BLaER1 (cell line): Measurements from ENCODE around the gene COL23A1.
A peak's percentile ranks its signal among the peaks of the same experiment; 100 is the strongest.
"Not testable (repeated sequence)": the region's sequence is repeated elsewhere in the genome, so short reads cannot be mapped to it uniquely, and the experiment has no call there.

Experiments
- H3K27ac ChIP-seq: shearing (Covaris generic); formaldehyde crosslinking; 2 replicates; pipeline ENCODE4 v1.8.1; 2022
- H3K27me3 ChIP-seq: shearing (Covaris generic); formaldehyde crosslinking; 2 replicates; pipeline ENCODE4 v1.8.1; 2022
- H3K36me3 ChIP-seq: shearing (Covaris generic); formaldehyde crosslinking; 2 replicates; pipeline ENCODE4 v1.8.1; 2022
- H3K4me1 ChIP-seq: shearing (Covaris generic); formaldehyde crosslinking; 2 replicates; pipeline ENCODE4 v1.8.1; 2022
- H3K4me2 ChIP-seq: shearing (Covaris generic); formaldehyde crosslinking; 2 replicates; pipeline ENCODE4 v1.8.1; 2022
- H3K4me3 ChIP-seq: shearing (Covaris generic); formaldehyde crosslinking; 2 replicates; pipeline ENCODE4 v1.8.1; 2022
- H3K9ac ChIP-seq: shearing (Covaris generic); formaldehyde crosslinking; 2 replicates; pipeline ENCODE4 v1.8.1; 2022
- H3K9me3 ChIP-seq: shearing (Covaris generic); formaldehyde crosslinking; 2 replicates; pipeline ENCODE4 v1.8.1; 2022
- H4K20me1 ChIP-seq: shearing (Covaris generic); formaldehyde crosslinking; 2 replicates; pipeline ENCODE4 v1.8.1; 2022
- Cebpa-rat ChIP-seq: shearing (Covaris generic); IDR thresholded peaks from 2 replicates; pipeline ENCODE4 v1.8.1; 2022

The COL23A1 gene

DNA sequence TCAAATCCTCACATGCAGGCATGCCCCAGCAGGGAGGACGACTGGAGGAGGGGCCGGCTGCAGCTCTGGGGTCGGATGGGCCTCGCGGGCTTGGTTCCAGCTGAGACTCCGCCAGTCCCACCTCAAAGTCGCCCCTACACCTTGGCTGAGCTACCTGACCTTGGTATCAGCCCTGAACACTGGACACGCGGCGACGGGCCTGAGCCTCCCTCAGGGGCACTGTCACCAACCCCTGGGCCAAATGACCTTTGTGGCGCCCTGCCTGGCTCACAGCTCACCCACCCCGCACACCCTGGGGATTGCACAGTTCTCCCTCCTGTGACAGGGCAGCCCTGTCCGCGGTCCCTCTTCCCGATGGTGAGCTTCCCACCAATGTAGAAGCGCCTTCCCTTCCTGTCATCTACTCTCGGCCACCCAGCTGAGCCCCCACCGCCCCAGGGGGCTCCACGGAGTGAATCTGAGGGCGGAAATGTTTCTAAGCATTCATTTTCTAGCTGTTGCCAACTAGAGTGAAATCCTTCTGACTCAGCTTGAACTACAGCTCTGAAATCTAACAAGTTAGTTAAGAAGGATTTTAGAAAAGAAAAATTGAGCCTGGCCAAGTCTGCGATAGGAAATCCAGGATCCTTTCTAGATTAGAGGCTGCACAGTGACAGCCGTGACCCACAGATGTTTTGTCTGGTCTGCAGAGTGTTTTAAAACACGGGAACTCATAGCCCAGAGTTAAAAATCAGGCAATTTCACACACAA, 218.7 kb downstream of the COL23A1 start:
- H3K4me2 ChIP-seq, result peak overlapping the region; percentile 51
- H3K9ac ChIP-seq, result no peak overlapping the region; the same call in 1 of the 2 replicates
- H3K9me3 ChIP-seq, result peaks cover 21% of the 10 kb centered on the region

DNA sequence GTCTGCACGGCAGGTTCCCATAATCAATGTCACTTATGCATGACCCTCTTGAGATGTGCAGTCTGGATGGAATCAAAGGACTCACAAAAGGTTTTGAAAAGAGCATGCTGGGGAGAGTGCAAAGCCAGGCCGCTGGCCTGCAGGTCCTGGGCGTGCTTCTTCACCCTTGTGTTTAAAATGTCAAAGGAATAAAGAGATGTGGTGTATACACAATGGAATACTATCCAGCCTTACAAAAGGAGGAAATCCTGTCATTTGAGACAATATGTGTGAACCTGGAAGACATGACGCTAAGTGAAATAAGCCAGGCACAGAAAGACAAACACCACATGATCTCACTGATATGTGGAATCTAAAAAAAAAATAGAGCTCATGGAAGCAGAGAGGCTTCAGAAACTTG, 220.1 kb downstream of the COL23A1 start:
- no peak for TF ChIP-seq Cebpa-rat
- no peak overlapping the region for H3K4me3 ChIP-seq
- H4K20me1 ChIP-seq, result no peaks in the 10 kb centered on the region
- peaks cover 21% of the 10 kb centered on the region for H3K9me3 ChIP-seq
- H3K9ac ChIP-seq, result no peak overlapping the region
- H3K27ac ChIP-seq, result no peak overlapping the region
- no peaks in the 10 kb centered on the region for H3K27me3 ChIP-seq
- H3K4me1 ChIP-seq, result peaks cover 57% of the 10 kb centered on the region
- H3K36me3 ChIP-seq, result no peaks in the 10 kb centered on the region
- no peak overlapping the region for H3K4me2 ChIP-seq

More for the DNA sequence above, 218.7 kb downstream of the COL23A1 start:
- Histone ChIP-seq H4K20me1 (no peaks in the 10 kb centered on the region), H3K4me3 (no peak overlapping the region), H3K27ac (no peak overlapping the region), H3K36me3 (no peaks in the 10 kb centered on the region), H3K27me3 (no peaks in the 10 kb centered on the region), H3K4me1 (peaks cover 56% of the 10 kb centered on the region)
- TF ChIP-seq Cebpa-rat, result no peak

DNA sequence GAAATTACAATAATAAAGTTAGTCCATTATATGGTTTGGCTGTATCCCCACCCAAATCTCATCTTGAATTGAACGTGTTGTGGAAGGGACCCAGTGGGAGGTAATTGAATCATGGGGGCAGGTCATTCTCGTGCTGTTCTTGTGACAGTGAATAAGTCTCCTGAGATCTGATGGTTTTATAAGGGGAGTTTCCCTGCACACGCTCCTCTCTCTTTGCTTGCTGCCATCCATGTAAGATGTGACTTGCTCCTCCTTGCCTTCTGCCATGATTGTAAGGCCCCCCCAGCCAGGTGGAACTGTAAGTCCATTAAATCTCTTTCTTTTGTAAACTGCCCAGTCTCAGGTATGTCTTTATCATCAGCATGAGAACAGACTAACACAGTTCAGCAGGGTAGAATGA, 220.7 kb downstream of the COL23A1 start:
- not testable (repeated sequence) for H3K4me3 ChIP-seq, H4K20me1 ChIP-seq, H3K27me3 ChIP-seq, H3K36me3 ChIP-seq, H3K9ac ChIP-seq, H3K4me2 ChIP-seq, H3K27ac ChIP-seq
- Histone ChIP-seq H3K9me3 (peaks cover 21% of the 10 kb centered on the region), H3K4me1 (peaks cover 64% of the 10 kb centered on the region)

DNA sequence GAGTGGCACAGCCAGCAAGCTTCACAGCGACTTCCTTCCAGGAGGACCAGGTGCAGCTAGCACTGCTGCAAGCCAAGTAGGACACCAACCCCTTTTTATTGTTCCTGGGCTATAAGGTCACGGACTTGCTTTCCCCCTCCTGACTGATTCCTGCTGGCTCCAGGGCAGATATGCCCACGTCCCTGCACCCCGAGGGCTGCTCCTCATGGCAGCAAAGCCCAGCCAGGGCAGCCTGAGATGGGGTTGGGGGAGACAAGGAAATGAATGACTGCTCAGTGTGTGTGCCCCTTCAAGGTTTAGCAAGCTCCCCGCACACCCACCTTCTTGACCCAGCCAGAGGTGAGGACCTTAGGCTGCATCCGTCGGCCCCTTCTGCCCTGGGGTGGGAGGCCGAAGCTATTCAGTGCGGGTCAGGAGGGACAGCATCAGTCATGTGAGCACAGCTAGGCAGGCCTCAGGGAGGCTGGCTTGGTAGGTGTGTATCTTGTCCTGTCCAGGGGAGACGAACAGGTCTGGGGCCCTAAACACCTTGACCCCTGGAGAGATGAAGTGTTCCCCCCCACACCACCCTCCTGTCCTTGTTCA, 221.4 kb downstream of the COL23A1 start:
- peaks cover 70% of the 10 kb centered on the region for H3K4me1 ChIP-seq
- no peak overlapping the region; the same call in 1 of the 2 replicates for H3K27ac ChIP-seq
- H3K9me3 ChIP-seq, result peaks cover 21% of the 10 kb centered on the region

DNA sequence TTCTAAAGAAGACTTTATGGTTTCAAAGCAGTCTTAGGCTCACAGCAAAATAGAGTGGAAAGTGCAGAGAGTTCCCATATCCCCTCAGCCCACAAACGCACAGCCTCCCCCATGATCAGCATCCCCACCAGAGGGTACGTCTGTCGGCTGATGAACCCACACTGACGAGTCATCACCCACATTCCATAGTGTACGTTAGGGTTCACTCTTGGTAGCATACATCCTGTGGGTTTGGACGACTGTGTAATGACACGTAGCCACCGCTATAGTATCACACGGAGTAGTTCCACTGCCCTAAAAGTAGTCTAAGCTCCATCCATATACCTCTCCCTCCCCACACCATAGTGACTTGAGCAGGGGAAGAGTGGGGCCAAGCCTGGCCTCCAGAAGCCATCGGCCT, 221.9 kb downstream of the COL23A1 start:
- no peak overlapping the region for H3K27ac ChIP-seq
- H3K9me3 ChIP-seq, result peaks cover 21% of the 10 kb centered on the region
- TF ChIP-seq Cebpa-rat, result no peak
- H4K20me1 ChIP-seq, result no peaks in the 10 kb centered on the region
- no peaks in the 10 kb centered on the region for H3K36me3 ChIP-seq
- H3K9ac ChIP-seq, result no peak overlapping the region
- H3K4me2 ChIP-seq, result peak overlapping the region; percentile 80
- no peaks in the 10 kb centered on the region for H3K27me3 ChIP-seq
- H3K4me1 ChIP-seq, result peaks cover 75% of the 10 kb centered on the region
- H3K4me3 ChIP-seq, result no peak overlapping the region

More for the DNA sequence above, 221.4 kb downstream of the COL23A1 start:
- TF ChIP-seq Cebpa-rat, result no peak
- no peak overlapping the region for H3K4me3 ChIP-seq
- peak overlapping the region; percentile 80; the same call in 1 of the 2 replicates for H3K4me2 ChIP-seq
- no peaks in the 10 kb centered on the region for H4K20me1 ChIP-seq
- no peaks in the 10 kb centered on the region for H3K27me3 ChIP-seq
- H3K36me3 ChIP-seq, result no peaks in the 10 kb centered on the region
- no peak overlapping the region for H3K9ac ChIP-seq

DNA sequence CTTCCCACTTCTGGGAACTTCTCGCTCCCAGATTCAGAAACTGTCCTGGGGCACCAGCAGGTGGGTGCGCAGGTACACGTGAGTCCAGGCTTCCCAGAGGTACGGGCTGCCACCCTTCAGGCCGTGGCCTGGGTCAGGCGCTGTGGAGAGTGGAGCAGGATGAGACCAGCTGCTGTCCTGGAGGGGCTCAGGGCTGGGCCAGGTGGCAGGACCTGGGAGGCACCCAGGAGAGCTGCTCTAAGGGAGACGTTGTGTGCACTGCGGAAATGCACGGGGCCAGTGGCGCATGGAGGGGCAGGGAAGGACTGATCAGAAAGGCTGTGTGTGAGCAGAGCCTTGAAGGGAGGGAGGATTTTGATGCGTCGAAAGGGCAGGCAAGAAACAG, 222.5 kb downstream of the COL23A1 start:
- H3K4me2 ChIP-seq, result peak overlapping the region; percentile 80
- peaks cover 79% of the 10 kb centered on the region for H3K4me1 ChIP-seq
- H3K4me3 ChIP-seq, result no peak overlapping the region
- TF ChIP-seq Cebpa-rat, result no peak
- peak overlapping the region; percentile 32; the same call in 1 of the 2 replicates for H3K27ac ChIP-seq
- H4K20me1 ChIP-seq, result no peaks in the 10 kb centered on the region
- H3K27me3 ChIP-seq, result no peaks in the 10 kb centered on the region
- no peaks in the 10 kb centered on the region for H3K36me3 ChIP-seq
- H3K9ac ChIP-seq, result peak overlapping the region; percentile 41; the same call in 1 of the 2 replicates
- H3K9me3 ChIP-seq, result peaks cover 21% of the 10 kb centered on the region

DNA sequence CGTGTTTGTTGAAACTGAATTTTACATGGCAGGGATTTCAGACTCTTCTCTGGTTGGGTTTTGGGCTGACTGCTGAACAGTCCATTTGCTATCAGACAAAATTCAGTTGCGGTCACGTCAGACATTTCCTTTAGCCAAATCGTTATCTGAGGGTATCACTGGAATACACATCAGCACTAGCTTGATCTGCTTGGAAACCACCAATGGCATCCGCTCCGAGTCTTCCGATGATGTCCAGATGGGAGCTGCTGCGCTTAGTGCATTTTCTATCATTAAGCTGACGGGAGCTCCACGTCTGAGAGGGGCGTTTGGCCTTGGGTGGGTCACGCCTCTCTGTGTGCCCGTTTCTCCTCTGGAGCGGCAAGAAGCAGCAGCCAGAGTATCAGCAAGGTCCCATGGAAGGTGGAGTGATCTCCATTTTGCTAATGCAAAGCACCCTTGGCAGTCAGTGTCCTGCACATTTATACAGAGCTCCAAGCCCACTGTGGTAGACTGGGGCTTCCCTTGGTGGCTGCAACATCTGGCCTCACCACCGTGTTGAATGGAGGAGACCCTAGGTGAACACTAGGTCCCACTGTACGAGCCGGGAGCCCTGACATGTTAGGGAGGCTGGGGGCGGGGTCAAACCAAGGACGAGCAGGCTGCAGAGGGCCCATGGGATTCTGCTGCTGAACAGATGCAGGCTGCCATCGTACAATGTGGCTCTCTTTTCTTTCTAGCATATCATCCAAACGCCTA, 223.0 kb downstream of the COL23A1 start:
- H3K36me3 ChIP-seq, result no peaks in the 10 kb centered on the region

DNA sequence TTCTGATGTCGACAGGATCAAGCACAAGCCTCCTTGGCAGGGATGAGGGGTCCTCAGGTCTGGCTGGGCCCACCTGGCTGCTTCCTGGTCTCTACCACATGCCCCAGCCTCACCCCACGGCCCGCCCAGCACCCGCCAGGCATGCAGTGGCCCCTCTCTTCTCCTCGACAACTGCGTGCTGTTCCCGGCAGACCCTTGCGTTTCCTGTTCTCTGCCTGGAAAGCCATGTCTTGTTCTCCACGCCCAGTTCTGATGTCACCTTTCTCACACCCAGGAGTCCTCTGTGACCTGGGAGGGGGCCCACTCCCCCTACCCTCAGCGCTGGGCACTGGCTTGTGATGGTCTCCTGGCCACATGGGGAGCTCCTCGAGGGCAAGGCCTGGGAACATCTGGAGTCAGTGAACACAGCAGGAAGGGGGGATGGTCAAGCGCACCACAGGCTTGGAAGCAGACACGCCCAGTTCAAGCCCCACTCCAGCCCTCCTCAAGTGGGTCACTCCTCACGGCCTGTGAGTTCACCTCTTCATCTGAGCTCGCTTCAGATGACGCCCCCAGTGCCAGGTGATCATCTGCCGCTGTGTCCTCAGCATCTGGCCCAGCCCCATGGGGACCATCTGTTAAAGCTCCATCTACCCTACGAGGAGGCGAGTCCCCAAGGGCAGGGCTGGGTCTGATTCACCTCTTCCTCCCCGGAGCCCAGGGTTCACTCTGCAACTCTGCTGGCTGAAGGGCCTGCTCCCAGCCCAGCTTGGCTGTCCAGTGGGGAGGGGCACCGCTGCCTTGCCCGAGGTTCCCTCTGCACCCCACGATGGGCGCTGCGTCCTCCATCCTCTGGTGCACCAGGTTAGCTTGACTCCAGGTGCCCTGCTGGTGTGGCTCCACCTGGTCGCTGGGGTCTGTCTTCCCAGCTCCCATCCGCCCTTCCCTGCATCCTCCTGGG, 224.4 kb downstream of the COL23A1 start:
- H3K4me3 ChIP-seq, result no peak overlapping the region
- TF ChIP-seq Cebpa-rat, result no peak
- no peak overlapping the region for H3K9ac ChIP-seq
- no peaks in the 10 kb centered on the region for H3K27me3 ChIP-seq
- H3K4me1 ChIP-seq, result peaks cover 61% of the 10 kb centered on the region
- H4K20me1 ChIP-seq, result no peaks in the 10 kb centered on the region
- no peaks in the 10 kb centered on the region for H3K36me3 ChIP-seq
- H3K9me3 ChIP-seq, result peaks cover 21% of the 10 kb centered on the region
- peak overlapping the region; percentile 73; the same call in 1 of the 2 replicates for H3K27ac ChIP-seq
- H3K4me2 ChIP-seq, result peak overlapping the region; percentile 80

More for the DNA sequence above, 223.0 kb downstream of the COL23A1 start:
- no peak for TF ChIP-seq Cebpa-rat
- peak overlapping the region; percentile 41; the same call in 1 of the 2 replicates for H3K9ac ChIP-seq
- H3K4me1 ChIP-seq, result peaks cover 75% of the 10 kb centered on the region
- H3K4me2 ChIP-seq, result peak overlapping the region; percentile 80
- H3K9me3 ChIP-seq, result peaks cover 21% of the 10 kb centered on the region
- 0 out of 2 replicates have a peak overlapping the region, but pooled peaks have one; percentile 32 for H3K27ac ChIP-seq
- H3K27me3 ChIP-seq, result no peaks in the 10 kb centered on the region
- no peaks in the 10 kb centered on the region for H4K20me1 ChIP-seq
- no peak overlapping the region for H3K4me3 ChIP-seq

DNA sequence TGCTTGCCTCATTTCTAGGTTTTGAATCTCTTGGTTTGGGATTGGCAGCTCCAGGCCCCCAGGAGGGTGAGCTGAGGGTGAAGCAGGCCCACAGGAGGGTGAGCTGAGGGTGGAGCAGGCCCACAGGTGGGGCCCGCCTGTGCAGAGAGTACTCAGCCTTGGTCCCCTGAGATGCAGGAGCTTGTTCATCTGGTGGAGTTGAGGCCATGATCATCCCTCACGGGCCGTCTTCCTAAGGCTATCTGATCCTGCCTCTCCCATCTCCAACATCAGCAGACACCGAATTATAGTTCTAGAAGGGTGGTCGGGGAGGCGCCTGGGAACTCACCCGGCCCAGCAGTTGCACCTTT, 225.9 kb downstream of the COL23A1 start:
- H3K27me3 ChIP-seq, result no peaks in the 10 kb centered on the region
- 0 out of 2 replicates have a peak overlapping the region, but pooled peaks have one; percentile 3 for H3K9ac ChIP-seq
- H3K27ac ChIP-seq, result peak overlapping the region; percentile 73
- peaks cover 7% of the 10 kb centered on the region for H3K9me3 ChIP-seq
- H3K4me1 ChIP-seq, result peaks cover 58% of the 10 kb centered on the region
- no peaks in the 10 kb centered on the region for H3K36me3 ChIP-seq
- no peak for TF ChIP-seq Cebpa-rat
- peak overlapping the region; percentile 80 for H3K4me2 ChIP-seq
- H4K20me1 ChIP-seq, result no peaks in the 10 kb centered on the region
- no peak overlapping the region for H3K4me3 ChIP-seq
